Measurements from ENCODE around the gene MYH9. TPM values are rescaled to one million over a fixed set of nuclear protein-coding genes. Genes with fewer than 3 reads are reported as not detected.

Gene MYH9
- total and polyA plus RNA-seq, 2 experiments from 2014 or later: 58.4 to 233 TPM

DNA sequence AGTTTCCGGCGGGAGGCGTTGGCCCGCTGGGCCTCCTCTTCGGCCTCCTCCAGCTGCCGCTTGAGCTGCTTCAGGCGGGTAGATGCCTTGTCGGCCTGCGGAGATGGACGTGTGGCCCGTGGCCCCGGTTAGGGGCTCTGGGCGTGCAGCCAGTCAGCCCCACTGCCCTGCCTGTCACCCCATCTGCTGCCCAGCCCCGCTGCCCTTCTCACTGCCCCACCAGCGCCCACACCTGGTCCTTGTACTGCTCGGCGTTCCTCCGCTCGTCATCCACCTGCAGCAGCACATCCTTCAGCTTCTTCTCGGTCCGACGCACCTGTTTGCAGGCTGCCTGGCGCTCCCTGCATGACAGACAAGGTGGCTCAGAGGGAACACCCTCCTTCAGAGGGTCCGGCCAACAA is 103.6 kb downstream of the MYH9 start:
- Histone ChIP-seq H3K79me2 (replicated peaks; ENCODE audit: insufficient read depth) (no peaks in the 10 kb centered on the region), H3K27me3 (ENCODE audit: insufficient read depth) (no peaks in the 10 kb centered on the region), H3K4me1 (ENCODE audit: insufficient read depth) (no peaks in the 10 kb centered on the region), H4K20me1 (replicated peaks; ENCODE audit: insufficient read depth) (no peaks in the 10 kb centered on the region; the same call in none of the 2 replicates), H3K27ac (ENCODE audit: low read depth) (no peak overlapping the region), H2AFZ (no peak overlapping the region), H3K4me2 (no peak overlapping the region), H3K9me2 (ENCODE audit: insufficient read depth) (no peaks in the 10 kb centered on the region), H3K36me3 (ENCODE audit: insufficient read depth) (peaks cover 55% of the 10 kb centered on the region), H3F3A (replicated peaks; ENCODE audit: low read depth) (peaks cover 11% of the 10 kb centered on the region; the same call in 1 of the 2 replicates), H3K4me3 (no peak overlapping the region)
- ATAC-seq (no peak), DNase-seq (ENCODE audit: low spot score) (no peak)
- no peak overlapping the region for H3K4me3 Mint-ChIP-seq
- peaks cover 12% of the 10 kb centered on the region for H3K27me3 Mint-ChIP-seq (ENCODE audit: insufficient read depth, low read depth, poor library complexity)
- peaks cover 83% of the 10 kb centered on the region for H3K36me3 Mint-ChIP-seq (ENCODE audit: low read depth)
- H3K4me1 Mint-ChIP-seq: peaks cover 7% of the 10 kb centered on the region
- H3K27ac Mint-ChIP-seq: no peak overlapping the region
- TF ChIP-seq POLR2AphosphoS5 (IDR thresholded peaks at IDR 0.05; ENCODE audit: low read depth) (no peak), NANOG (IDR thresholded peaks at IDR 0.05; ENCODE audit: borderline replicate concordance) (no peak), ZNF462 (CRISPR knock-in tag; IDR thresholded peaks at IDR 0.05) (no peak), ZNF114 (CRISPR knock-in tag; IDR thresholded peaks at IDR 0.05) (no peak), EZH2phosphoT487 (IDR thresholded peaks at IDR 0.05; ENCODE audit: unreplicated experiment) (no peak), JUNB (IDR thresholded peaks at IDR 0.05; ENCODE audit: unreplicated experiment) (no peak), CREB1 (CRISPR knock-in tag; IDR thresholded peaks at IDR 0.05; ENCODE audit: low read depth) (no peak), EZH2 (IDR thresholded peaks at IDR 0.05; ENCODE audit: low read depth, unreplicated experiment) (no peak), ZNF331 (CRISPR knock-in tag; IDR thresholded peaks at IDR 0.05; ENCODE audit: low read depth) (no peak), STAT1 (IDR thresholded peaks at IDR 0.05; ENCODE audit: unreplicated experiment) (no peak)
- TF ChIP-seq, protein P1, sequence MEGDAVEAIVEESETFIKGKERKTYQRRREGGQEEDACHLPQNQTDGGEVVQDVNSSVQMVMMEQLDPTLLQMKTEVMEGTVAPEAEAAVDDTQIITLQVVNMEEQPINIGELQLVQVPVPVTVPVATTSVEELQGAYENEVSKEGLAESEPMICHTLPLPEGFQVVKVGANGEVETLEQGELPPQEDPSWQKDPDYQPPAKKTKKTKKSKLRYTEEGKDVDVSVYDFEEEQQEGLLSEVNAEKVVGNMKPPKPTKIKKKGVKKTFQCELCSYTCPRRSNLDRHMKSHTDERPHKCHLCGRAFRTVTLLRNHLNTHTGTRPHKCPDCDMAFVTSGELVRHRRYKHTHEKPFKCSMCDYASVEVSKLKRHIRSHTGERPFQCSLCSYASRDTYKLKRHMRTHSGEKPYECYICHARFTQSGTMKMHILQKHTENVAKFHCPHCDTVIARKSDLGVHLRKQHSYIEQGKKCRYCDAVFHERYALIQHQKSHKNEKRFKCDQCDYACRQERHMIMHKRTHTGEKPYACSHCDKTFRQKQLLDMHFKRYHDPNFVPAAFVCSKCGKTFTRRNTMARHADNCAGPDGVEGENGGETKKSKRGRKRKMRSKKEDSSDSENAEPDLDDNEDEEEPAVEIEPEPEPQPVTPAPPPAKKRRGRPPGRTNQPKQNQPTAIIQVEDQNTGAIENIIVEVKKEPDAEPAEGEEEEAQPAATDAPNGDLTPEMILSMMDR (conservative IDR thresholded peaks at IDR 0.05; ENCODE audit: low read depth in 2 of 2): no peak
- TF ChIP-seq, protein P2, sequence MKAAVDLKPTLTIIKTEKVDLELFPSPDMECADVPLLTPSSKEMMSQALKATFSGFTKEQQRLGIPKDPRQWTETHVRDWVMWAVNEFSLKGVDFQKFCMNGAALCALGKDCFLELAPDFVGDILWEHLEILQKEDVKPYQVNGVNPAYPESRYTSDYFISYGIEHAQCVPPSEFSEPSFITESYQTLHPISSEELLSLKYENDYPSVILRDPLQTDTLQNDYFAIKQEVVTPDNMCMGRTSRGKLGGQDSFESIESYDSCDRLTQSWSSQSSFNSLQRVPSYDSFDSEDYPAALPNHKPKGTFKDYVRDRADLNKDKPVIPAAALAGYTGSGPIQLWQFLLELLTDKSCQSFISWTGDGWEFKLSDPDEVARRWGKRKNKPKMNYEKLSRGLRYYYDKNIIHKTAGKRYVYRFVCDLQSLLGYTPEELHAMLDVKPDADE (IDR thresholded peaks at IDR 0.05): no peak
- TF ChIP-seq, protein P3, sequence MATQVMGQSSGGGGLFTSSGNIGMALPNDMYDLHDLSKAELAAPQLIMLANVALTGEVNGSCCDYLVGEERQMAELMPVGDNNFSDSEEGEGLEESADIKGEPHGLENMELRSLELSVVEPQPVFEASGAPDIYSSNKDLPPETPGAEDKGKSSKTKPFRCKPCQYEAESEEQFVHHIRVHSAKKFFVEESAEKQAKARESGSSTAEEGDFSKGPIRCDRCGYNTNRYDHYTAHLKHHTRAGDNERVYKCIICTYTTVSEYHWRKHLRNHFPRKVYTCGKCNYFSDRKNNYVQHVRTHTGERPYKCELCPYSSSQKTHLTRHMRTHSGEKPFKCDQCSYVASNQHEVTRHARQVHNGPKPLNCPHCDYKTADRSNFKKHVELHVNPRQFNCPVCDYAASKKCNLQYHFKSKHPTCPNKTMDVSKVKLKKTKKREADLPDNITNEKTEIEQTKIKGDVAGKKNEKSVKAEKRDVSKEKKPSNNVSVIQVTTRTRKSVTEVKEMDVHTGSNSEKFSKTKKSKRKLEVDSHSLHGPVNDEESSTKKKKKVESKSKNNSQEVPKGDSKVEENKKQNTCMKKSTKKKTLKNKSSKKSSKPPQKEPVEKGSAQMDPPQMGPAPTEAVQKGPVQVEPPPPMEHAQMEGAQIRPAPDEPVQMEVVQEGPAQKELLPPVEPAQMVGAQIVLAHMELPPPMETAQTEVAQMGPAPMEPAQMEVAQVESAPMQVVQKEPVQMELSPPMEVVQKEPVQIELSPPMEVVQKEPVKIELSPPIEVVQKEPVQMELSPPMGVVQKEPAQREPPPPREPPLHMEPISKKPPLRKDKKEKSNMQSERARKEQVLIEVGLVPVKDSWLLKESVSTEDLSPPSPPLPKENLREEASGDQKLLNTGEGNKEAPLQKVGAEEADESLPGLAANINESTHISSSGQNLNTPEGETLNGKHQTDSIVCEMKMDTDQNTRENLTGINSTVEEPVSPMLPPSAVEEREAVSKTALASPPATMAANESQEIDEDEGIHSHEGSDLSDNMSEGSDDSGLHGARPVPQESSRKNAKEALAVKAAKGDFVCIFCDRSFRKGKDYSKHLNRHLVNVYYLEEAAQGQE (IDR thresholded peaks at IDR 0.05; ENCODE audit: unreplicated experiment): no peak
- H3K9me3 Mint-ChIP-seq: peaks cover 2% of the 10 kb centered on the region; the same call in 2 of the 3 replicates
